GM21786 (cell line): ENCODE results near the gene C1QTNF5.

Experiments
- ATAC-seq: cut with Tn5 transposase; IDR thresholded peaks from one replicate; pipeline ENCODE4 v1.9.1; 2021; ENCODE audit not compliant: unreplicated experiment

The C1QTNF5 gene

GRCh38 chr11:119373059-119373920 lies 32.6 kb upstream of the C1QTNF5 start:
- ATAC-seq, result no peak

DNA sequence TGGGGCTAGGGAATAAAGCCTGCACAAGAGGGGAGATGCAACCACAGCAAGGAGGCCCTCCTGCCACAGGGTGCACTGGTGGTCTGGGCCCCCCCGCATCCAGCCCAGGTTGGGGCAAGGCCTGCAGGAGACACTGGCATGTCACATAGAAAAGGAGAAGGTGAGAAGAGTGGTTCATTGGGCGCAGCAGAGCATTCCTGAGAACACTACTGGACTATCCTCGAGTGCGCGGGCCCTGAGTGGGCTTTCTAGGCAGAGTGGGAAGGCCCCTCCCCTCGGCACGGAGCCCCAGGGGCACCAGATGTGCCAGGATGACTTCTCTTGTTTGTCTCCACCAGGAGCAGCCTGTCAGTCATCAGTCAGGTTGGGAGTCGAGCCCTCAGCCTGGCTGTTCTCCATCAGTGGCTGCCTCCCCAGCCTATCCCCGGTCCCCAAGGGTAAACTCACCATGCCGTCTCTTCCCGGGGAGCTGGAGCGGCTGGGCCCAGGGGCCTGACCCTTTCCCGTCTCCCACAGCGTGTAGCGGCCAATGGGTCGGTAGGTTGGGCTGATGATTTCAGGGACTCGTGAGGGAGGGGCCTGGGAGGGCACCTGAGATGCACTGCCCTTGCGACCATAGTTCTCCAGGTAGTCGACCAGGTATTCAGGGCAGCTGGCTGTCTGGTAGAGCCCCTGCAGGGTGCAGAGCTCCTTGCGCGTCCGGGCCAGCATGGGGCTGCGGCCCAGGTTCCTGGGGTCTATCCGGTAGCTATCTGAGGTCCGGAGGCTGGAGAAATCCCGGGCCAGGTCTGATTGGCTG lies 31.8 kb upstream of the C1QTNF5 start:
- ATAC-seq, result no peak

DNA sequence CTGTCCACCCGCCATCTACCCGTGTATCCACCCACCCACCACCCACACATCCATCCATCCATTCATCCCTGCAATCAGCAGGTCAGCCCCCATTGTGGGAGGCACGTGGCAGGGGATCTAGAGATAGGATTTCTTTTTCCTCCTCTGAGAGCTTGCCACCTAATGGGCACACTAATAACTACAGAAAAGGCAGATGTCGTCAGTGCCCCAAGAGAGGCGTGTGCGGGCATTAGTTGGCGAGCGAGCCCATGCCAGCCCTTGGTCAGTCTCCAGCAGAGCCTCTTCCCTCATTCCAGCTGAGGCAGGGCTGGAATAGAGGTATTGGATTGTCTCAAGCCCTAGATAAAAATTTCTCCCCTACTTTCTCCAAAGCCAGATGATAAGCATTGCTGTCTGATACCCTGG lies 31.1 kb upstream of the C1QTNF5 start:
- no peak for ATAC-seq

- no peak for ATAC-seq
Observed at GRCh38 chr11:119371067-119371601, 30.5 kb upstream of the C1QTNF5 start.

DNA sequence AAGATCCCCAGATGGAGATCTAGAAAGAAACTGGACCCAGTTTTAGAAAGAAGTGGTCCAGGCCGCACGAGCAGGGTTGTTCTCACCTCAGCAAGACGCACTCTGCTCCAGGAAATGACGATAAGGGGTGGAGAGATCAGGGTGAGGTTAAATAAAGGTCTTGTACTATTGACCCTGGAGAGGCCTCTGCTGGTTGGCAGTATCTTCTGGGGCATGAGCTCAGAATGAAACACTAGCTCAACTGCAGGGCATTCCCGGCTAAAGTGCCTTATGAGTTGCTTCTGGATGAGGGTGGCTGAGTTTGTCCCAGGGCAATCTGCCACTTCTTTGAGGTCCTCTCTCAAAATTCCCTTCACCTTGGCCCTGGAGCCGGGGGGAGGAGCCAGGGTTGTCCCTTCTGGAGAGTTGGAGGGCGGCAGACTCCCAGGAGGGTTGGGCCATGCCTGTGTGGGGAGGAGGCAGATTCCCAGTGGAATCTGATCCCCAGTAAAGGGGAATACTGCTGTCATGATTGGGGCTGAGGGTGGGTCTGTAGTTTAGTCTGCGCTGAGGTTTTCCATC lies 29.9 kb upstream of the C1QTNF5 start:
- no peak for ATAC-seq

GRCh38 chr11:119369132-119369925 lies 28.6 kb upstream of the C1QTNF5 start:
- ATAC-seq, result no peak

DNA sequence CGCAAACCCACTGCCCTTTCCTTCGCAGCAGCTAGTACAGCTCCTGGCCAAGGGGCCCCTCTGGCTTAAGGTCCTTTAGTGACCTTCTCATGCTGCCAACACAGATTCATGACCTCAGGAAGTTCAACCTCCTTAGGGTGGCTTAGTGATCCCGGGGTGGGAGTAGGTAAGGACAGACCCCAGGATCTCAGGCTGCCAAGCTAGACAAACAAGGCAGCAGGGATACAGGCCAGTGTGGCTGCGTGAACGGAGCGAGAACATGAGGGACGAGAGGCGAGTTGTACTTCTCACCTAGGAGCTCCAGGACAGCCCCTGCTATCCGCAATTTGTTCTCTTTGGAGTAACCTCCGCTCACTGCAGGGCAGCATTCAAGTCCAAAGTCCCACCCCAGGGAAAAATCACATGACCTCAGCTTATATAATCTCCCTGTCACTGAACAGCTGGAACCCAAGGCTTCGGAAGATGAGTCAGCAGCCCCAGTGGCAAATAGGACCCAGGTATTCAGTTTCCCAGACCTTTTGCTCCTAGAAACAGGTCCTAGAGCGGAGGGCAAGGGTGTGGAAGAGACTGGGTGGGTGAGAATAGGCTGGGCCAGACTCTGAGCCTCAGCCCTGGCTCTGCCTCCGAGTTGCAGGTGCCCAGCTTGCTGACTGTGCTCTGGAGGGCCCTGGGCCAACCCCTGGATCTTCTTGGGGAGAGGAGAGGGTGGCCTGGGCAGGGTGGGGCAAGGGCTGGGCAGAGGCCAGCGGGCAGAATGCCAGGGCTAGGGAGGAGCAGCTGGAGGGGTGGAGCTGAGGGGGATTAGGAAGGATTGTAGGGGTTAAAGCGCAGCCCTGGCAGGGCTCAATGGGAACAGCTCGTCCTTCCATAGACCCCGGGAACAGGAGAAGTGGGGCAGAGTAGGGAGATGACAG lies 27.7 kb upstream of the C1QTNF5 start:
- no peak for ATAC-seq

DNA sequence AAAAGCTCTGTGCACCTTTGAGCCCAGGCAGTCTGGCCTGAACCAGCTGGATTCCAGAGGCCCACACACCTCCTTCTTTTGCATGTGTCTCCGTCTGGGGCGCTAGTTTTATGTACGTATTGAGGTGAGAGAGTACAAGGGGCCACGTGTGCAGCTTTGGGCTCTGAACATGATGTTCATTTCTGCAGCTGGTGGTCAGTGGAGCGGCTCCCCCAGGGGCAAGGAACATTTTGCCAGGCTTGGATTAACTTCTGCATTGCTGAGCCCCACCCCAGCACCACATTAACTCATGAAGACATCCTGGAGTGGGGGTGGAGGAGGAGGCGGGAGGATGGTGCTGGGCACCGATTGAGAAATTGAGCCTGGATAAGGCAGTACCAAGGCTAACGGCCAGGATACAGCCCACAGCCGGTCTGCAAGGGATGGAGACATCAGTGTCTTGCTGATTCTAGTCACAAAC lies 27.0 kb upstream of the C1QTNF5 start:
- no peak for ATAC-seq

DNA sequence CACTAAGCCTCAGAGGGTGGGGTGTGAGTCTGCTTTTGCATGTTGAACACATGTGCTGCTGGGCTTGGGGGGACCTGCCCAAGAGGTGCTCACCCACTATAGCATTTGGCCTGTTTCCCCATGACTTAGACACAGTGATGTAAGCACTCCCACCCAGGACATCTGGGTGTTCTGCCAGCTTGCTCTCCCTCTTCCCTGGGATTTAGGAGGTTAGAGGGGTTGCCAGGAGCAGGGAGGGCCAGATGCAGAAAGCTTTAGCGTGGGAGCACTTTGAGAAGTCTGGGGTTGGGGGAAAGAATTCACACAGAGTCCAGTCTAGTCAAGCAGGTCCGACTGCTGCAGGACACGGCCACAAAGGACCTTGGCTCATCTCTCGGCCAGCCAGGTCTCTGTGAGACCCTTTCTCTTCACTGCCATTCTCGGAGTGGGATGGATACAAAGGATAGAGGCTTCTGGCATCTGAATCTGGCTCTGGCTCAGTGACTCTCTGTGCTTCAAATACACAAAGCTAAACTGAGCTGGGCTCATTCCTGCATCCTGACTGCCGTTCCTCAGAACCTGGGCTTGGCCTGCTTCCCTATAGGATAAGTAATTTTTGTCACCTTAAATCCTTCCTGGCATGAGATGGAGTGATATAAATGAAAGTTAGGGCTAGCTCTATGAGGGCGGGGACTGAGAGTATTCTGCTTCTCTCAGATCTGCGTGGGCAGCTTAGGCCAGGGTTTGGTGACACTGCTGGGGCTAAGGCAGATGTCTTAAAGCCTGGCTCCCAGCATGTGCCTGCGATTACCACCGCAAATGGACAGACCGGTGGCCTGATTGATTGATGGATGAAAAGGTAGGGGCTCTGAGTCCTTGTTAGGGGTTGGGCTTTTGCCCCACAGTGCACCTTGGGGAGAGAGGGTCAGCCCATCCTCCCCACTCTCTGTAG lies 26.3 kb upstream of the C1QTNF5 start:
- ATAC-seq, result no peak

- no peak for ATAC-seq
Observed at GRCh38 chr11:119365071-119365591, 24.4 kb upstream of the C1QTNF5 start.

DNA sequence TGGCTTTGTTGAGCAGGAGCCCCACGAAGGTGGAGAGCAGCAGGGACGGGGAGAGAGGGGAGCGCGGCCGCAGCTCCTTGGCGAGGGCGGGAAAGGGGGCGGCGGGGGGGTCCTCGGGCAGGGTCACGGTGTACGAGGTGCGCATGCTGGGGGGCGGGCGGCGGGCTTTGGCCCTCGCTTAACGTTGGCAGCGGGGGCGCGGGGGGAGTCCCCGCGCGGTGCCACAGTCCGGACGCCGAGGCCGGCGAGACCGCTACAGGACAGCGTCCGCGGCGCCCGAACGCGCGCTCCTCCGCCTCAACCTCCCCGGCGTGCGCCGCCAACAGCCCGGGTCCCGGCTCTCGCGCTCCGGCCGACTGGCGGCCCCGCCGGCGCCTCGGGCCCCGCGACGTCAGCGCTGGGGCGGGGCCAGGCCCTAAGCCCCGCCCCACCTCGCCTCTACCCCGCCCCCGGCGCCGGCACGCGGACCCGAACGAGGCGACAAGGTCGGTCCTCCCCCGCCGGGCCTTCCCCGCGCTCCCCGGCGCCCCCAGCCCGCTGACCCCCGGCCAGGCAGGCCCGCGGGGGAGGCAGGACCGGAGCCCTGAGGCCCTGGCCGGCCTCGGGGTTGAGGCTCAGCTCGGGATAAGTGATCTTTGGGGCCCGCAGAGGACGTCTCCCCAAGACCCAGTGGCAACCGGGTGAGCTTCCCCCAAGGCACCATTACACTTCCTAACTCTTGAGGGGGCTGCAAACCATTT lies 23.3 kb upstream of the C1QTNF5 start:
- no peak for ATAC-seq

DNA sequence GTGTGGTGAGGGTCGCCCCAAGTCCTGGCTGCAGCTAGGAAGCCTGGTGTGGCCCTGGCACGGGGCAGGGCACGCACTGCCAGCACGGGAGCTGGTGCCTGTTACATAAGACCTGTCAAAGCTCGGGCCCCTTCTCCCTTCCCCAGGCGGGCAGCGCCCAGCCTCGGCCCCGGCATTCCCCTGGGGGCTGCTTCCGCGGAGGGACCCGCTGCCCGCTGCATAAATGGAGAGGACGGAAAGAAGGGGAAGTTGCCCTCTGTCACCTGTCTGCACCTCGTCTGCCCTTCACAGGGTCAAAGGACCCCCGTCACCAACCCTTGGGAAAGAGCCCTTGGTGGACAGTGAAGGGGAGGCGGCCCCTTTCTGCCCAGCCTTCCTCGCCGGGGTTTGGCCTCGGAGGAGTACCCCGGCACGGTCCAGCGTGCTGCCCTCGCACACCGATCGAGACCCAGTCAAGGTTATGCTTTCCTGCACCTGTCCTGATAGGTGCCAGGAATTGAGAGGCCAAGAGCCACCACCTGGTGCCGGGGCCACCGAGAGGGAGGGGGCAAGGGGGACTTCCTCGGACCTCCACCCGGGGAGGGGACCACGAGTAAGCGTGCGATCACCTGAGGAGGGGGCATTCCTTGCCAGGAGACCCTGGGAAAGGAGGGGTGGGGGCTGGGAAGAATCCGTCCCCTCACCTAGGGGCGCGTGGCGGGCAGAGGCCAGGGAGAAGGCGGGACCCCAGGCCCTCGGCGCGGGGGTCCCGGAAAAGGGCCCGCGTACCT lies 22.6 kb upstream of the C1QTNF5 start:
- no peak for ATAC-seq

GRCh38 chr11:119362741-119363080 lies 22.0 kb upstream of the C1QTNF5 start:
- no peak for ATAC-seq

- ATAC-seq, result no peak
Observed at GRCh38 chr11:119361941-119362725, 21.4 kb upstream of the C1QTNF5 start.

- no peak for ATAC-seq
Observed at GRCh38 chr11:119361056-119361787, 20.5 kb upstream of the C1QTNF5 start.
